GM18951 (cell line): Measurements from ENCODE around the gene AFG3L2.

Experiments used
- POLR2A ChIP-seq: IDR thresholded peaks from 4 replicates; pipeline ENCODE4 v1.6.1; 2011; ENCODE audit warnings: mild to moderate bottlenecking; ENCODE audit not compliant: insufficient read length, insufficient read depth; ENCODE audit errors: extremely low read depth
- in situ Hi-C: fragments of 300-500 bp; cut with MboI; formaldehyde crosslinking; loops from one replicate; pipeline ENCODE4 v1.12.0; 2022; ENCODE audit warnings: low sequenced_read_pairs, mixed read lengths, inconsistent platforms; ENCODE audit not compliant: unreplicated experiment

The AFG3L2 gene

DNA sequence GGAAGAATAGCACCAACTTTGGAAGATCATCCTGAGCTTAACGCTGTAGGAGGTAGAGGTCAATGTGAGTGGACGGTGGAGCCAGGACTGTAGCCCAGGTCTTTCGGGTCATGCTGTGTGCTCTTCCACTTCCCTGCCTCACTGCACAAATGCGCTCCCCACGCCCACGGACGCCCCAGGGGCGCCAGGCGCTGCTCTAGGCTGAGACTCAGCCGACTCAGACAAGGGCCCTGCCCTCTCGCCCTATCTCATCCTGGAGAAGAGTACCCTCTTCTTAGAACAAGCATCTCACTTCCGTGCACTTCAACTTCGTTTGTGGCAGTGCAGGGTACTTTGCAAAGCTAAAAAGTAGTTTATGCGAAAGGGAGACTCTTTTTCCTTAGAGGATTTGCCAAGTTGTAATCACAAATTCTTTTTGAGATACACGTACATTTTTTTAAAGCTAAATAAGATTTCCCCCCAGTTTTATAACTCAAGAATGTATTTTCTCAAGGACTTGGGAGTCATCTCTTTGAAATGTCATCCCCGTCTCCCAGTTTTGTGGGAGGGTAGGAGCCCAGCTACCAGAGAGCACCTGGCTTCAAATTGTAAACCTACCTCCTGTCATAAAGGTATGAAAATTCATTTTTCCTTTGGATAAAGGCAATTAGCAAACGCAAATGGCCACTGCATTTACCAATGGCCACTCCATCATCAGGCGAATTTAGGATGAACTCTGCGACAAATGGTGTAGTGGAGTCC lies 29.5 kb upstream of the AFG3L2 start:
- in situ Hi-C loops: no loop called here
- no peak for TF ChIP-seq POLR2A

- TF ChIP-seq POLR2A: no peak
- in situ Hi-C loops: no loop called here
Observed at GRCh38 chr18:12405066-12405465, 28.0 kb upstream of the AFG3L2 start.

DNA sequence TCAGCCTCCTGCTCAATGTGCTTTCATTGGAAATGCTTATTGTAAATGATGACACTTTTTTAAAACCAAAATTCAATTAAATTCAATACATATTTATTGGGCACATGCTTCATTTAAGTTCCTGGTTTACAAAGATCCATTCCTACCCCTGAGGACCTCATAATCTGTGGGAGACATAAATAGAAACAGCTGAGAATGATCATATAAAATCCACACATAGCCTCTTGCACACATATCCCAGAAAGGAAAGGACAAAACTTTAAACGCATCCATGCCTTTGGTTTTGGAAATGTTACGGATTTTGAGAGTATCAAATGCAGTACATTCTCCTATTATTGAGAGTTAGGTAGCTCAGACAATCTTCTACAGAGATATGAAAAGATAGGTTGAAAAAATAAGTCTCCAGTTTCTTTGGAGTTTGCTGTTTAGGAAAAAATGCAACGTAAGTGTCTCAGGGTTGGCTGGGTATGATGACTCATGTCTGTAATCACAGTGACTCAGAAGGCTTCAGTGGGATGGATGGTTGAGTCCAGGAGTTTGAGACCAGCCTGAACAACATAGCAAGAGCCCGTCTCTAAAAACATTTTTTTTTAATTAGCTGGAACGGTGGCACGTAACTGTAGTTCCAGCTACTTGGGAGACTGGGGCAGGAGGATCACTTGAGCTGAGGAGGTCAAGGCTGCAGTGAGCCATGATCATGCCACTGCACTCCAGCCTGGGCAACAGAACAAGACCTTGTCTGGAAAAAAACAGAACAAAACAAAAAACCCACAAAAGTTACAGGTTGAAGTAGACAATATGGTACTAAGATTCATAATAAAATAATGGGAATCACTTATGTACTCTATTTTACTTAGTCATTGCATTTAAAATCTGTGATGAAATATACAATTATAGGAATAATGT lies 26.8 kb upstream of the AFG3L2 start:
- in situ Hi-C loops: no loop called here
- TF ChIP-seq POLR2A: no peak

GRCh38 chr18:12401881-12402280 lies 24.9 kb upstream of the AFG3L2 start:
- TF ChIP-seq POLR2A: no peak
- in situ Hi-C loops: no loop called here

DNA sequence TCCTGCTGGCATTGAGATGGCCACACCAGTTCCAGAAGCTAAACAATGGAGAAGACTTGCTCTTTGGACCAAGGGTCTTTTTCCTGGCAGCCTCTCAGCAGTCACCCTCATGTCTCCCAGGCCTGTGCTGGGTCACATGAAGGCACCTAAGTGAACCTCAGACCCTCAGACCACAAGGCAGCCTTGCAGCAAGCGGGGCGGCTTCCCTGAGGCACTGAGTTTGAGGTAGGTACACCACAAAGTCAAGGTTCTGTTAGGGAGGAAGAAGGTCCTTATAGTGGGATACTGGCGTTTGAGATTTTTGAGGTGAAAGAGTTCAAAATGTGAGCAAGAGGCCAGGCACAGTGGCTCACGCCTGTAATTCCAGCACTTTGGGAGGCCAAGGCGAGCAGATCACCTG lies 22.2 kb upstream of the AFG3L2 start:
- in situ Hi-C loops: loop anchor here (25.0 kb wide), 1 partner anchor 538 kb away; the partner anchor contains the start of gene SEH1L

DNA sequence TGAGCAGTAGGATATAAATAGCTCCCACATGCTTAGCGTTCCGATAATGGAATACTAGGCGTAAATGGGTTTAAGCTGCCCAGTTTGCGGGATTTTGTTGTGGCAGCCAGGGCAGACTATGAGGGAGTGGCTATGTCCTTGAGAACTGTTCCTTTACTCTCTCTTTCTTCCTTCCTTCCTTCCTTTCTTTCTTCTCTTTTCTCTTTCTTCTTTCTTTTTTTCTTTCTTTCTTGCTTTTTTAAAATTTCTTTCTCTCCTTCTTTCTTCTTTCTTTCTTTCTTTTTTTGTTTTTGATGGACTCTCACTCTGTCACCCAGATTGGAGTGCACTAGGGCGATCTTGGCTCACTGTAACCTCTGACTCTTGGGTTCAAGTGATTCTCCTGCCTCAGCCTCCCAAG lies 21.6 kb upstream of the AFG3L2 start:
- no peak for TF ChIP-seq POLR2A
- in situ Hi-C loops: loop anchor here (25.0 kb wide), 1 partner anchor 539 kb away; the partner anchor contains the start of gene SEH1L

More for the DNA sequence above, 22.2 kb upstream of the AFG3L2 start:
- no peak for TF ChIP-seq POLR2A

DNA sequence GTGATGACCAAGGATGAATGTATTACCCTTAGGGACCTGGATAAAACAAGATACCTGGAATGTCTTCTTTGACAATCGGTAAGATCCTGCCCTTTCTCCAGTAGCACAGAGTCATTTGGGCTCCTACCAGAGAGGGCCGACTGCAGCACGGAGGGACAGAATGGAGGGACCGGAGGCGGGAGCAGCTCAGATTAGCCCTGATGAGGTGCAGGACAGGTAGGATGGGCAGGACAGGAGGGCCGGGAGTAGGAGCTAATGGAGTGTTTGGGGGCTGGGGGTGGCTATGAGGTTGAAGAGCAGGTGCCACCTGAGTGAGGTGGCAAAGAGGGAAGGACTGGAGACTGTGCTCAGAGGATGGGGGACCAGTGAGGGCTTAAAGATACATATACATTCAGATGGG lies 20.8 kb upstream of the AFG3L2 start:
- in situ Hi-C loops: loop anchor here (25.0 kb wide), 1 partner anchor 540 kb away; the partner anchor contains the start of gene SEH1L
- TF ChIP-seq POLR2A: no peak

- TF ChIP-seq POLR2A: no peak
Observed at GRCh38 chr18:12397254-12397653, 20.2 kb upstream of the AFG3L2 start.

DNA sequence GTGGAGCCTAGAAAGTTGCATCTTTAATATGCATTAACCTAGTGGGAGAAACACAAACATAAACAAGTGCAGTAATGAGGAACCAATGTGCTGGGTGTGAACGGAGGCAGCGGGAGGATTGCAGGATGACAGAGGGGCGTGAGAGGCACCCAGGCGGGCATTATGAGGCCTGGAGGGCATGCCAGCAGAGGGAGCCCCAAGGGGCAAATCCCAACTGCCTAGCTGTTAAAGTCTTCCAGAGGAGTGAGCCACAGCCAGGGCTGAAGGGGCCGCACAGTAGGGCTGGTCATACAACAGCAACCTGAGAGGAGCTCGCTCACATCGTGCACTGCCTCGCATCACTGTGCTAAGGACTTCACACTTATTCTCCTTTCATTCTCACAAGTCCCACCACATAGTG lies 17.4 kb upstream of the AFG3L2 start:
- no peak for TF ChIP-seq POLR2A
- in situ Hi-C loops: loop anchor here (25.0 kb wide), 1 partner anchor 543 kb away; the partner anchor contains the start of gene SEH1L

More at GRCh38 chr18:12397254-12397653, 20.2 kb upstream of the AFG3L2 start:
- in situ Hi-C loops: loop anchor here (25.0 kb wide), 1 partner anchor 540 kb away; the partner anchor contains the start of gene SEH1L

GRCh38 chr18:12393998-12394397 lies 17.0 kb upstream of the AFG3L2 start:
- TF ChIP-seq POLR2A: no peak

DNA sequence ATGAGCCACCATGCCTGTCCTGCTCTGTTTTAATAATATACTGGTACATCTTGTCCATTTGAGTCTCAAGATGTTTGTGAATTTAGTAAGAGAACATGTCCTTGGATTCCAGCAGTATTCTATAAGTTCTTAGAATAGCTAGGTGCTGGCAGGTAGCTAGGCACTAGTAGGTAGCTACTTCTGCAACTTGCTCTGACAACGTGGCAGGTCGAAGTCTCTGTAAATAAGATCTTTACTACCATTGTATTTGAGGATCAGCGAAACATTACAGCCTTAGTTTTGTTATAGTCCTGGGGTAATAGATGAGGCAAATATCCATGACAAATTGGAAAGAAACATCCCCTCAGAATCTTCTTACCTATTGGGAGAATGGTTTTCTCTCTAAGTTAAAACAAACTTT lies 16.5 kb upstream of the AFG3L2 start:
- in situ Hi-C loops: loop anchor here (25.0 kb wide), 1 partner anchor 544 kb away; the partner anchor contains the start of gene SEH1L
- TF ChIP-seq POLR2A: no peak

More at GRCh38 chr18:12393998-12394397, 17.0 kb upstream of the AFG3L2 start:
- in situ Hi-C loops: loop anchor here (25.0 kb wide), 1 partner anchor 543 kb away; the partner anchor contains the start of gene SEH1L

GRCh38 chr18:12391487-12392165 lies 14.6 kb upstream of the AFG3L2 start:
- in situ Hi-C loops: loop anchor here (25.0 kb wide), 1 partner anchor 546 kb away; the partner anchor contains the start of gene SEH1L
- no peak for TF ChIP-seq POLR2A
